ENCODE measurements around the gene SPATA13. TPM values are rescaled to one million over a fixed set of nuclear protein-coding genes. Genes with fewer than 3 reads are reported as not detected.

The SPATA13 gene
- total and polyA plus RNA-seq, 4 donors, result 10.5 to 36.7 (median 20.1) TPM

DNA sequence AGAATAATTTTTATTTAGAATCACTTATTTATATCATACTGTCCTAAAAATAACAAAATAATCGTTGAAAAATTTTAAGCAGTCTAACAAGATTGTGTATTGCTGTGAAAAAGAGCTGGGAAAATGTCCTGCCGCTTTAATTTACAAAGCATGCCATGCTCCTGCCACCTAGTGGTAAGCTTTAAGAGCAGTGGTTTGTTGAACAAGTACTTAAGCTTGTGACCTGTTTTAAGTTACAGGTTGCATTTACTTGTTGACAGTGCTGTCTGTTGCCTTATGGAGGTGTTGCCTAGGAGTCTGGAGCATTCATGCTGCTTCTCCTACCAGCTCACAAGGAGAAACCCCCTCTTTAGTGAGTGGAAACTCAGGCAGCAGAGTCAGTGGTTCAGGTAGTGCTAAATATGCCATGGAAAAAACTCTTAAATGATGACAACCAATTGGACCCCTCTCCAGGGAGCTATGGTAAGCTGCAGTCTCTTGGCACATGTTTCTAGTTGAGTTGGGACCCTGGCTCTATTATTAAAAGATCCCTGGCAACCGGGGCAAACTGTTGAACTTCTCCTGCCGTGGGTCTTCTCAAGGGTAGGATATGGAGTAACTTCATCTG, 68.4 kb downstream of the SPATA13 start:
- Histone ChIP-seq H3K4me3 (no peak overlapping the region), H3K27me3 (ENCODE audit: control insufficient read depth in 3 of 3, insufficient read depth in 3 of 3, low read length in 2 of 3) (no peaks in the 10 kb centered on the region), H3K36me3 (ENCODE audit: control insufficient read depth in 4 of 4, insufficient read depth in 4 of 4, low read length in 4 of 4) (peaks cover 0 to 9% (median 0%) of the 10 kb centered on the region in 4 donors), H3K27ac (ENCODE audit: low read depth in 1 of 2, low read length in 1 of 2) (no peak overlapping the region), H3K9ac (ENCODE audit: insufficient read depth in 1 of 2, low read length in 2 of 2) (no peak overlapping the region), H3K9me3 (ENCODE audit: control insufficient read depth in 4 of 4, insufficient read depth in 3 of 4, low read length in 3 of 4) (no peaks in the 10 kb centered on the region), H3K4me1 (ENCODE audit: control insufficient read depth in 5 of 5, insufficient read depth in 5 of 5, low read length in 5 of 5) (peaks cover 0 to 7% (median 0%) of the 10 kb centered on the region in 5 donors)
- peak; percentile 54 to 85 (median 71) for DNase-seq
- TF ChIP-seq, protein P1, sequence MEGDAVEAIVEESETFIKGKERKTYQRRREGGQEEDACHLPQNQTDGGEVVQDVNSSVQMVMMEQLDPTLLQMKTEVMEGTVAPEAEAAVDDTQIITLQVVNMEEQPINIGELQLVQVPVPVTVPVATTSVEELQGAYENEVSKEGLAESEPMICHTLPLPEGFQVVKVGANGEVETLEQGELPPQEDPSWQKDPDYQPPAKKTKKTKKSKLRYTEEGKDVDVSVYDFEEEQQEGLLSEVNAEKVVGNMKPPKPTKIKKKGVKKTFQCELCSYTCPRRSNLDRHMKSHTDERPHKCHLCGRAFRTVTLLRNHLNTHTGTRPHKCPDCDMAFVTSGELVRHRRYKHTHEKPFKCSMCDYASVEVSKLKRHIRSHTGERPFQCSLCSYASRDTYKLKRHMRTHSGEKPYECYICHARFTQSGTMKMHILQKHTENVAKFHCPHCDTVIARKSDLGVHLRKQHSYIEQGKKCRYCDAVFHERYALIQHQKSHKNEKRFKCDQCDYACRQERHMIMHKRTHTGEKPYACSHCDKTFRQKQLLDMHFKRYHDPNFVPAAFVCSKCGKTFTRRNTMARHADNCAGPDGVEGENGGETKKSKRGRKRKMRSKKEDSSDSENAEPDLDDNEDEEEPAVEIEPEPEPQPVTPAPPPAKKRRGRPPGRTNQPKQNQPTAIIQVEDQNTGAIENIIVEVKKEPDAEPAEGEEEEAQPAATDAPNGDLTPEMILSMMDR (IDR thresholded peaks at IDR 0.05; ENCODE audit: control extremely low read depth, extremely low read depth), result peak; percentile 87
- WGBS, 2 donors, result 40 to 46% methylated on average over 4 of the region's 4 CpGs
- no peak for ATAC-seq (ENCODE audit: insufficient read depth, low FRiP score)

DNA sequence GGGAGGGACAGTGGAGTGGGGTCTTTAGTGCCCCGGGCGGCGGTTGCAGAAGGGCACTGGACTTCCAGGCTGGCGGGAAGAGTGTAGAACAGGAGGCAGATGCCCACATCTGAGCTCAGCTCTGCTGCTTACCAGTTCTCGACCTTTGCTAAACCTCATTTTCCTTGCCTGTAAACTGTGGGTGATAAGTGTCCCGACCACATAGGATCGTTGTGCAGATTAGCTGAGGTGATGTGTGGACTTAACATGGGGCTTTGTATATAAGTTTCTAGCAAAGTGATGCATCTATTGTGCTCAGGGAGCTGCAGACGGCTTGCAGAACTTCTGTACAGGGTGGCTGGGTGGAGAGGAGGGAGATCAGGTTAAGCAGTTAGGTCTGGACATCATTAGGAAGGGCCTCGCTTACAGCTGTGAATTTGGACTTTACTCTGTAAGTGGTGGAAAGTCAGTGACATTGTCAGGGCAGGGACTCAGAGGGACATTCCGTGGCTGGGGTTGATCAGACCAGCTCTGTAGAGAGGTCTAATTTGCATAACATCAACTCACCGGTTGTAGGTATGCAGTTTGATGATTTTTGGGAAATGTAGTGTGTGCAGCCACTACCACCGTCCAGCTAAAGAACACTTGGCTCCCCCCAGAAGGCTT, 70.0 kb downstream of the SPATA13 start:
- H3K4me3 ChIP-seq, result no peak overlapping the region
- no peaks in the 10 kb centered on the region for H3K27me3 ChIP-seq (ENCODE audit: control insufficient read depth in 3 of 3, insufficient read depth in 3 of 3, low read length in 2 of 3)
- H3K9me3 ChIP-seq (ENCODE audit: control insufficient read depth in 4 of 4, insufficient read depth in 3 of 4, low read length in 3 of 4), result no peaks in the 10 kb centered on the region
- no peak for ATAC-seq (ENCODE audit: insufficient read depth, low FRiP score)
- 82 to 85% methylated on average over 12 of the region's 12 CpGs for WGBS, 2 donors
- no peaks in the 10 kb centered on the region for H3K36me3 ChIP-seq (ENCODE audit: control insufficient read depth in 4 of 4, insufficient read depth in 4 of 4, low read length in 4 of 4)
- peaks cover 0 to 14% (median 0%) of the 10 kb centered on the region in 5 donors for H3K4me1 ChIP-seq (ENCODE audit: control insufficient read depth in 5 of 5, insufficient read depth in 5 of 5, low read length in 5 of 5)
- no peak overlapping the region for H3K27ac ChIP-seq (ENCODE audit: low read depth in 1 of 2, low read length in 1 of 2)
- no peak overlapping the region for H3K9ac ChIP-seq (ENCODE audit: insufficient read depth in 1 of 2, low read length in 2 of 2)
- TF ChIP-seq, protein P1 (IDR thresholded peaks at IDR 0.05; ENCODE audit: control extremely low read depth, extremely low read depth), result no peak
- no peak for DNase-seq

GRCh38 chr13:24231377-24231776, 70.9 kb downstream of the SPATA13 start:
- H3K27me3 ChIP-seq (ENCODE audit: control insufficient read depth in 3 of 3, insufficient read depth in 3 of 3, low read length in 2 of 3), result no peaks in the 10 kb centered on the region
- TF ChIP-seq, protein P1 (IDR thresholded peaks at IDR 0.05; ENCODE audit: control extremely low read depth, extremely low read depth), result no peak
- H3K4me3 ChIP-seq, result no peak overlapping the region
- DNase-seq (no peak), ATAC-seq (ENCODE audit: insufficient read depth, low FRiP score) (no peak)
- no peak overlapping the region for H3K27ac ChIP-seq (ENCODE audit: low read depth in 1 of 2, low read length in 1 of 2)
- H3K9me3 ChIP-seq (ENCODE audit: control insufficient read depth in 4 of 4, insufficient read depth in 3 of 4, low read length in 3 of 4), result no peaks in the 10 kb centered on the region
- WGBS, 2 donors, result 92 to 96% methylated on average over 3 of the region's 3 CpGs
- no peak overlapping the region for H3K9ac ChIP-seq (ENCODE audit: insufficient read depth in 1 of 2, low read length in 2 of 2)
- H3K4me1 ChIP-seq (ENCODE audit: control insufficient read depth in 5 of 5, insufficient read depth in 5 of 5, low read length in 5 of 5), result peaks cover 0 to 14% (median 0%) of the 10 kb centered on the region in 5 donors
- H3K36me3 ChIP-seq (ENCODE audit: control insufficient read depth in 4 of 4, insufficient read depth in 4 of 4, low read length in 4 of 4), result no peaks in the 10 kb centered on the region
